H1 (cell line): ENCODE results near the gene PDE4D. TPM values are rescaled to one million over a fixed set of nuclear protein-coding genes. Genes with fewer than 3 reads are reported as not detected.

Experiments
- CTCF ChIA-PET: fragments of 300-600 bp; sonication (Branson Sonifier 250); formaldehyde crosslinking; loops from one replicate; lab custom pipeline; 2021; ENCODE audit not compliant: partially characterized antibody; lab: Charles Lee
- POLR2A ChIA-PET: fragments of 300-600 bp; sonication (Branson Sonifier 250); formaldehyde crosslinking; loops from one replicate; lab custom pipeline; 2021; ENCODE audit warnings: inconsistent platforms; ENCODE audit not compliant: partially characterized antibody; lab: Charles Lee
- DNase-seq, 2 experiments: peaks; one replicate each; pipeline versions ENCODE4 v3.0.0 to v3.0.0-alpha.2; 2010 to 2022; ENCODE audit warnings: low spot score in 2 of 2, low read depth in 1 of 2, mixed read lengths in 1 of 2
- FAIRE-seq: peaks from 2 replicates; lab custom pipeline; 2011; peaks lifted over from hg19 to GRCh38; lab: Jason Lieb, UNC
- H2AFZ ChIP-seq: 2 replicates; pipeline ENCODE4 v1.8.1; 2012; ENCODE audit warnings: low read length, inconsistent platforms
- H2AK5ac ChIP-seq: 2 replicates; pipeline ENCODE4 v1.6.1; 2013; ENCODE audit warnings: low read depth, low read length
- H2BK120ac ChIP-seq: replicated peaks from 2 replicates; pipeline ENCODE3; 2013; ENCODE audit warnings: low read depth, low read length, inconsistent platforms
- H2BK12ac ChIP-seq: 2 replicates; pipeline ENCODE4 v1.6.1; 2013; ENCODE audit warnings: low read depth, low read length
- H2BK15ac ChIP-seq: 2 replicates; pipeline ENCODE4 v1.6.1; 2013; ENCODE audit warnings: low read length
- H2BK20ac ChIP-seq: 2 replicates; pipeline ENCODE4 v1.6.1; 2013; ENCODE audit warnings: low read length
- H2BK5ac ChIP-seq: 2 replicates; pipeline ENCODE4 v1.6.1; 2013; ENCODE audit warnings: low read depth, low read length
- H3K14ac ChIP-seq: 2 replicates; pipeline ENCODE4 v1.6.1; 2013; ENCODE audit warnings: inconsistent platforms; ENCODE audit not compliant: insufficient read length
- H3K18ac ChIP-seq: 2 replicates; pipeline ENCODE4 v1.6.1; 2013; ENCODE audit warnings: low read length; ENCODE audit errors: extremely low read depth
- H3K23ac ChIP-seq: 2 replicates; pipeline ENCODE4 v1.6.1; 2013; ENCODE audit warnings: inconsistent platforms; ENCODE audit not compliant: insufficient read length
- H3K23me2 ChIP-seq: 2 replicates; pipeline ENCODE4 v1.6.1; 2013; ENCODE audit warnings: low read depth, low read length
- H3K27ac ChIP-seq: 2 replicates; pipeline ENCODE4 v1.6.1; 2011; ENCODE audit warnings: low read depth, low read length, inconsistent platforms
- H3K27me3 ChIP-seq, 4 experiments: replicated peaks in 1 of 4; 1 replicate in 1 of 4; 2 replicates in 3 of 4; pipeline versions ENCODE4 v1.6.1 to v1.8.1; 2011 to 2013; ENCODE audit warnings: low read length in 3 of 4, mild to moderate bottlenecking in 3 of 4, inconsistent platforms in 2 of 4, mixed read lengths in 2 of 4, moderate library complexity in 1 of 4; ENCODE audit not compliant: control insufficient read depth in 3 of 4, insufficient read depth in 3 of 4; ENCODE audit errors: extremely low read depth in 1 of 4
- H3K36me3 ChIP-seq, 4 experiments: 2 replicates each; pipeline versions ENCODE4 v1.6.1 to v1.8.1; 2011 to 2013; ENCODE audit warnings: mild to moderate bottlenecking in 4 of 4, low read length in 3 of 4, moderate library complexity in 2 of 4, control low read depth in 1 of 4, inconsistent platforms in 1 of 4; ENCODE audit not compliant: insufficient read depth in 4 of 4, control insufficient read depth in 2 of 4
- H3K4ac ChIP-seq: replicated peaks from 2 replicates; pipeline ENCODE3; 2013; ENCODE audit warnings: low read length, low read depth, mixed read lengths, inconsistent platforms; ENCODE audit not compliant: insufficient read length
- H3K4me1 ChIP-seq, 4 experiments: replicated peaks in 1 of 4; 1 replicate in 1 of 4; 2 replicates in 3 of 4; pipeline versions ENCODE4 v1.6.1 to v1.8.1; 2011 to 2013; ENCODE audit warnings: low read length in 3 of 4, inconsistent platforms in 2 of 4, mixed read lengths in 1 of 4; ENCODE audit not compliant: insufficient read depth in 4 of 4, control insufficient read depth in 3 of 4
- H3K4me2 ChIP-seq, 2 experiments: 2 replicates each; pipeline versions ENCODE4 v1.6.1 to v1.8.1; 2011 to 2013; ENCODE audit warnings: low read depth in 2 of 2, low read length in 2 of 2, control low read depth in 1 of 2, inconsistent platforms in 1 of 2, mild to moderate bottlenecking in 1 of 2; ENCODE audit not compliant: insufficient read depth in 1 of 2
- H3K4me3 ChIP-seq, 4 experiments: fragments of 200-600, 300-600 bp in 1 of 4; sonication (generic), shearing (Covaris generic), sonication (Bioruptor Twin) in 1 of 4; 2 replicates each; pipeline versions ENCODE4 v1.5.1 to v1.8.1; 2011 to 2016; ENCODE audit warnings: low read length in 4 of 4, low read depth in 3 of 4, control low read depth in 2 of 4, inconsistent platforms in 2 of 4, mild to moderate bottlenecking in 2 of 4, mixed read lengths in 1 of 4, moderate library complexity in 1 of 4; ENCODE audit not compliant: insufficient read depth in 2 of 4; ENCODE audit errors: extremely low read depth in 1 of 4
- H3K56ac ChIP-seq: replicated peaks from 2 replicates; pipeline ENCODE3; 2013; ENCODE audit warnings: low read depth, mild to moderate bottlenecking, mixed read lengths, low read length, inconsistent platforms; ENCODE audit not compliant: insufficient read length
- H3K79me1 ChIP-seq: 2 replicates; pipeline ENCODE4 v1.6.1; 2013; ENCODE audit warnings: low read depth, low read length, control low read depth
- H3K79me2 ChIP-seq, 2 experiments: 2 replicates each; pipeline versions ENCODE4 v1.6.1 to v1.8.1; 2012 to 2013; ENCODE audit warnings: low read length in 2 of 2, mild to moderate bottlenecking in 2 of 2, inconsistent platforms in 1 of 2; ENCODE audit not compliant: insufficient read depth in 2 of 2, control insufficient read depth in 1 of 2
- H3K9ac ChIP-seq, 4 experiments: replicated peaks in 1 of 4; 1 replicate in 1 of 4; 2 replicates in 3 of 4; pipeline versions ENCODE4 v1.6.1 to v1.8.1; 2011 to 2013; ENCODE audit warnings: low read depth in 3 of 4, low read length in 3 of 4, control low read depth in 2 of 4, mild to moderate bottlenecking in 2 of 4, moderate library complexity in 2 of 4, inconsistent platforms in 1 of 4; ENCODE audit errors: extremely low read depth in 1 of 4
- H3K9me3 ChIP-seq, 2 experiments: 2 replicates each; pipeline versions ENCODE4 v1.6.1 to v1.8.1; 2012 to 2013; ENCODE audit warnings: mild to moderate bottlenecking in 2 of 2, moderate library complexity in 2 of 2, control low read depth in 1 of 2, inconsistent platforms in 1 of 2, low read depth in 1 of 2, low read length in 1 of 2, mixed read lengths in 1 of 2; ENCODE audit not compliant: insufficient read depth in 2 of 2
- H4K20me1 ChIP-seq, 2 experiments: replicated peaks in 1 of 2; 2 replicates each; pipeline versions ENCODE3 to v1.8.1; 2011 to 2013; ENCODE audit warnings: inconsistent platforms in 2 of 2, low read length in 2 of 2, mild to moderate bottlenecking in 1 of 2; ENCODE audit not compliant: insufficient read depth in 2 of 2, control insufficient read depth in 1 of 2
- H4K5ac ChIP-seq: 2 replicates; pipeline ENCODE4 v1.6.1; 2013; ENCODE audit warnings: low read length, low read depth, mixed read lengths, inconsistent platforms; ENCODE audit not compliant: insufficient read length
- H4K8ac ChIP-seq: 2 replicates; pipeline ENCODE4 v1.8.0; 2013; ENCODE audit warnings: mild to moderate bottlenecking, moderate library complexity, low read length, inconsistent platforms; ENCODE audit not compliant: insufficient read depth; ENCODE audit errors: extremely low read depth
- H4K91ac ChIP-seq: replicated peaks from 2 replicates; pipeline ENCODE3; 2013; ENCODE audit warnings: low read length, mixed read lengths, inconsistent platforms; ENCODE audit not compliant: insufficient read length
- EZH2 ChIP-seq: fragments of 200-600 bp; sonication (generic); IDR thresholded peaks from 2 replicates; pipeline ENCODE4 v1.7.1; 2012; ENCODE audit warnings: low read depth, mild to moderate bottlenecking, moderate library complexity, low read length, inconsistent platforms; ENCODE audit not compliant: severe bottlenecking
- KDM4A ChIP-seq: IDR thresholded peaks from one replicate; pipeline ENCODE4 v1.7.1; 2012; ENCODE audit warnings: low read depth, mild to moderate bottlenecking, moderate library complexity, low read length, inconsistent platforms; ENCODE audit not compliant: severe bottlenecking
- PHF8 ChIP-seq: fragments of 200-600 bp; sonication (generic); conservative IDR thresholded peaks from 2 replicates; pipeline ENCODE4 v1.7.1; 2012; ENCODE audit warnings: low read depth, mild to moderate bottlenecking, inconsistent platforms, low read length, moderate library complexity
- RAD21 ChIP-seq, 2 experiments: IDR thresholded peaks in 1 of 2; conservative IDR thresholded peaks in 1 of 2; 2 replicates each; pipeline ENCODE4 v1.6.1; 2011; ENCODE audit warnings: low read depth in 2 of 2, low read length in 2 of 2, improper control_type of control experiment in 1 of 2, inconsistent platforms in 1 of 2, mild to moderate bottlenecking in 1 of 2, moderate library complexity in 1 of 2
- SIN3A ChIP-seq, 2 experiments: IDR thresholded peaks in 1 of 2; conservative IDR thresholded peaks in 1 of 2; 2 replicates each; pipeline ENCODE4 v1.6.1; 2011 to 2012; ENCODE audit warnings: low read length in 2 of 2, improper control_type of control experiment in 1 of 2, low read depth in 1 of 2, mild to moderate bottlenecking in 1 of 2
- USF2 ChIP-seq: IDR thresholded peaks from 2 replicates; pipeline ENCODE4 v1.6.1; 2011; ENCODE audit warnings: low read length, improper control_type of control experiment
- WGBS, 2 experiments: shearing (Covaris generic) in 1 of 2; methylation state at CpG; one replicate each; pipeline versions ENCODE4 v1.1.6 to v1.1.7; 2013 to 2015; ENCODE audit warnings: low lambda C conversion rate in 2 of 2, mixed read lengths in 2 of 2, inconsistent platforms in 1 of 2, low coverage in 1 of 2, missing lambda C conversion rate in 1 of 2; ENCODE audit not compliant: insufficient replicate concordance in 2 of 2, insufficient coverage in 1 of 2, insufficient read length in 1 of 2; ENCODE audit errors: extremely low coverage in 1 of 2, missing lambda C conversion rate in 1 of 2; 5-methylcytosine and 5-hydroxymethylcytosine counted together
- polyA plus RNA-seq, 7 experiments: library from polyadenylated mRNA; depleted of rRNA in 3 of 7; stranded (reverse) in 5 of 7; unstranded in 2 of 7; fragments of >200 nt in 5 of 7; fragments of 200-250 nt in 2 of 7; gene quantifications; 1 replicate in 5 of 7; 2 replicates in 1 of 7; 4 replicates in 1 of 7; pipeline versions ENCODE4 v1.2.1 to v1.2.3, GENCODE V29; 2011 to 2013; ENCODE audit warnings: missing spikeins in 2 of 7, mixed read lengths in 2 of 7
- total RNA-seq: library from RNA; stranded (reverse); fragmentation: NEBNext Ultra II Directional; extraction: Animal tissue kit (Norgen Biotek cat#: 25700); gene quantifications from 2 replicates; pipeline ENCODE4 v1.2.1, GENCODE V29; 2021

PDE4D gene
- total and polyA plus RNA-seq, 2 of the 8 experiments (the other 6 are each of a cell fraction or from before 2014, with no cell fraction given), result 2.3 to 3.7 TPM

GRCh38 chr5:59357381-59357977, 536.0 kb downstream of the PDE4D start:
- Histone ChIP-seq H2BK120ac (no peak overlapping the region), H3K27ac (no peak overlapping the region), H3K79me1 (no peaks in the 10 kb centered on the region), H2AFZ (no peak overlapping the region), H2BK5ac (no peak overlapping the region), H4K20me1 (no peaks in the 10 kb centered on the region), H3K27me3 (no peaks in the 10 kb centered on the region), H3K18ac (no peak overlapping the region), H3K36me3 (no peaks in the 10 kb centered on the region), H2BK20ac (no peak overlapping the region), H3K56ac (no peak overlapping the region), H3K9ac (no peak overlapping the region), H3K4me3 (no peak overlapping the region; a peak in 1 of 8 replicates), H2AK5ac (no peak overlapping the region), H3K4me1 (peaks cover 0 to 21% (median 12%) of the 10 kb centered on the region in 4 experiments; a peak in 6 of 7 replicates), H3K23me2 (no peaks in the 10 kb centered on the region), H3K14ac (no peak overlapping the region), H4K8ac (no peak overlapping the region), H2BK12ac (no peak overlapping the region), H4K91ac (no peak overlapping the region), H2BK15ac (no peak overlapping the region), H3K23ac (no peak overlapping the region), H4K5ac (no peak overlapping the region), H3K79me2 (no peaks in the 10 kb centered on the region), H3K4ac (no peak overlapping the region), H3K9me3 (no peaks in the 10 kb centered on the region), H3K4me2 (peak overlapping the region in 1 of 2 experiments; percentile 29; a peak in 2 of 4 replicates)
- CTCF ChIA-PET, result interaction anchor here (0.8 to 4.3 kb wide), 14 partner anchors 9 to 351 kb away, joined by 3 to 45 read pairs (median 4); no protein-coding TSS in a partner anchor
- WGBS, 2 experiments, result 50% methylated on average over 8 of the region's 8 CpGs; no CpG with 5 or more reads in 1 of the 2 experiments
- POLR2A ChIA-PET, result interaction anchor here (0.9 kb wide), 1 partner anchor 10 kb away, joined by 3 read pairs; no protein-coding TSS in a partner anchor
- TF ChIP-seq SIN3A (conservative IDR thresholded peaks at IDR 0.05 in 1 of 2, IDR thresholded peaks at IDR 0.05 in 1 of 2; ENCODE audit: low read depth in 1 of 2, low read length in 2 of 2), result no peak
- TF ChIP-seq USF2, result no peak
- no peak for TF ChIP-seq RAD21 (IDR thresholded peaks at IDR 0.05 in 1 of 2, conservative IDR thresholded peaks at IDR 0.05 in 1 of 2; ENCODE audit: low read depth in 2 of 2, low read length in 2 of 2)
- no peak for TF ChIP-seq PHF8
- TF ChIP-seq EZH2, result no peak
- no peak for TF ChIP-seq KDM4A
- FAIRE-seq, result no peak
- no peak for DNase-seq
